Kidney (tissue), 14 donors: ENCODE results near the gene WDR7. TPM values are rescaled to one million over a fixed set of nuclear protein-coding genes. Genes with fewer than 3 reads are reported as not detected.

Source experiments
- DNase-seq, 5 donors: peaks; one replicate each; pipeline ENCODE4 v3.0.0-alpha.2; 2013 to 2020
- FAIRE-seq: peaks from 2 replicates; lab custom pipeline; 2012; peaks lifted over from hg19 to GRCh38; lab: Jason Lieb, UNC
- H3K27ac ChIP-seq, 2 donors: one replicate each; pipeline ENCODE4 v1.7.0; 2013; ENCODE audit warnings: low read depth in 2 of 2, low read length in 2 of 2, inconsistent platforms in 1 of 2
- H3K27me3 ChIP-seq: one replicate; pipeline ENCODE4 v1.7.1; 2013; ENCODE audit warnings: low read length, inconsistent platforms; ENCODE audit not compliant: control insufficient read depth, insufficient read depth
- H3K36me3 ChIP-seq, 3 donors: one replicate each; pipeline versions ENCODE4 v1.7.0 to v1.7.1; 2013; ENCODE audit warnings: low read length in 3 of 3, control low read depth in 1 of 3, inconsistent platforms in 1 of 3; ENCODE audit not compliant: insufficient read depth in 3 of 3, control insufficient read depth in 2 of 3
- H3K4me1 ChIP-seq, 3 donors: one replicate each; pipeline versions ENCODE4 v1.7.0 to v1.7.1; 2013; ENCODE audit warnings: low read length in 3 of 3, inconsistent platforms in 1 of 3, low read depth in 1 of 3; ENCODE audit not compliant: control insufficient read depth in 2 of 3, insufficient read depth in 2 of 3
- H3K4me3 ChIP-seq, 3 donors: one replicate each; pipeline versions ENCODE4 v1.7.0 to v1.8.1; 2013; ENCODE audit warnings: low read length in 3 of 3, control low read depth in 1 of 3, inconsistent platforms in 1 of 3
- H3K9ac ChIP-seq, 3 donors: one replicate each; pipeline versions ENCODE4 v1.7.0 to v1.7.1; 2013; ENCODE audit warnings: low read length in 3 of 3, control low read depth in 1 of 3, inconsistent platforms in 1 of 3
- H3K9me3 ChIP-seq, 3 donors: one replicate each; pipeline versions ENCODE4 v1.7.0 to v1.7.1; 2013; ENCODE audit warnings: low read length in 3 of 3, control low read depth in 1 of 3, inconsistent platforms in 1 of 3; ENCODE audit not compliant: control insufficient read depth in 2 of 3, insufficient read depth in 1 of 3
- CTCF ChIP-seq: IDR thresholded peaks from 3 replicates; pipeline ENCODE4 v1.5.1; 2012; ENCODE audit warnings: mild to moderate bottlenecking, moderate library complexity, borderline replicate concordance; ENCODE audit not compliant: insufficient read depth; ENCODE audit errors: extremely low read depth
- intact Hi-C: fragments of 100-400 bp; cut with DNase I; formaldehyde crosslinking; loops from one replicate; pipeline ENCODE4 v1.11.1; 2022
- polyA plus RNA-seq: library from polyadenylated mRNA; stranded (reverse); fragments of 350-450 nt; fragmentation: Illumina TruSeq; extraction: RNeasy Lipid Tissue Mini Kit (QIAGEN cat#74804); gene quantifications from one replicate; pipeline ENCODE4 v1.2.3, GENCODE V29; 2014; ENCODE audit warnings: low read depth, low replicate concordance; ENCODE audit not compliant: insufficient read depth
- total RNA-seq: library from RNA; stranded (reverse); fragmentation: NEBNext Ultra II Directional; extraction: Animal tissue kit (Norgen Biotek cat#: 25700); gene quantifications from one replicate; pipeline ENCODE4 v1.2.1, GENCODE V29; 2021
- donor health status: control.
- donor health status: control.
- donor health status: control.
- donor health status: control.
- donor health status: control.
- donor health status: DM: yes; HTN: yes; CAD: no.
- donor health status: Normal renal cell carcinoma (clear cell type).

The WDR7 gene
- total and polyA plus RNA-seq, 2 donors from 2014 or later = 7.3 to 34.4 TPM

GRCh38 chr18:56812674-56813073, 161.5 kb downstream of the WDR7 start:
- H3K9me3 ChIP-seq = no peaks in the 10 kb centered on the region

GRCh38 chr18:56815926-56816325, 164.8 kb downstream of the WDR7 start:
- H3K9ac ChIP-seq = no peak overlapping the region
- no peak for TF ChIP-seq CTCF
- no peaks in the 10 kb centered on the region for H3K27me3 ChIP-seq
- H3K4me3 ChIP-seq = no peak overlapping the region
- H3K9me3 ChIP-seq = no peaks in the 10 kb centered on the region
- DNase-seq = no peak
- intact Hi-C loops = no loop called here
- H3K27ac ChIP-seq = no peak overlapping the region
- FAIRE-seq = no peak
- H3K36me3 ChIP-seq = no peaks in the 10 kb centered on the region
- no peaks in the 10 kb centered on the region for H3K4me1 ChIP-seq

More at GRCh38 chr18:56812674-56813073, 161.5 kb downstream of the WDR7 start:
- H3K27ac ChIP-seq = no peak overlapping the region
- intact Hi-C loops = no loop called here
- H3K4me1 ChIP-seq = no peaks in the 10 kb centered on the region
- no peaks in the 10 kb centered on the region for H3K27me3 ChIP-seq
- H3K36me3 ChIP-seq = no peaks in the 10 kb centered on the region
- FAIRE-seq = no peak
- H3K4me3 ChIP-seq = no peak overlapping the region
- DNase-seq = no peak
- no peak overlapping the region for H3K9ac ChIP-seq
- TF ChIP-seq CTCF = no peak

GRCh38 chr18:56823986-56824565, 172.9 kb downstream of the WDR7 start:
- Histone ChIP-seq H3K27ac (no peak overlapping the region), H3K9me3 (no peaks in the 10 kb centered on the region), H3K4me3 (no peak overlapping the region), H3K36me3 (no peaks in the 10 kb centered on the region), H3K9ac (no peak overlapping the region), H3K27me3 (no peaks in the 10 kb centered on the region), H3K4me1 (no peaks in the 10 kb centered on the region)
- intact Hi-C loops = no loop called here
- DNase-seq = no peak
- FAIRE-seq = no peak
- TF ChIP-seq CTCF = no peak

- H3K27me3 ChIP-seq = no peaks in the 10 kb centered on the region
- no peak overlapping the region for H3K4me3 ChIP-seq
- no peaks in the 10 kb centered on the region for H3K36me3 ChIP-seq
- DNase-seq (no peak), FAIRE-seq (no peak)
- H3K9me3 ChIP-seq = no peaks in the 10 kb centered on the region
- intact Hi-C loops = no loop called here
- H3K27ac ChIP-seq = no peak overlapping the region
- H3K4me1 ChIP-seq = no peaks in the 10 kb centered on the region
- TF ChIP-seq CTCF = no peak
- no peak overlapping the region for H3K9ac ChIP-seq
These were observed 174.2 kb downstream of the WDR7 start for GRCh38 chr18:56825321-56825720.
